GM21619 (cell line): Measurements from ENCODE around the gene MRPL38.

ENCODE experiments used
- ATAC-seq: cut with Tn5 transposase; IDR thresholded peaks from one replicate; pipeline ENCODE4 v1.9.1; 2021; ENCODE audit not compliant: unreplicated experiment

MRPL38 gene

DNA sequence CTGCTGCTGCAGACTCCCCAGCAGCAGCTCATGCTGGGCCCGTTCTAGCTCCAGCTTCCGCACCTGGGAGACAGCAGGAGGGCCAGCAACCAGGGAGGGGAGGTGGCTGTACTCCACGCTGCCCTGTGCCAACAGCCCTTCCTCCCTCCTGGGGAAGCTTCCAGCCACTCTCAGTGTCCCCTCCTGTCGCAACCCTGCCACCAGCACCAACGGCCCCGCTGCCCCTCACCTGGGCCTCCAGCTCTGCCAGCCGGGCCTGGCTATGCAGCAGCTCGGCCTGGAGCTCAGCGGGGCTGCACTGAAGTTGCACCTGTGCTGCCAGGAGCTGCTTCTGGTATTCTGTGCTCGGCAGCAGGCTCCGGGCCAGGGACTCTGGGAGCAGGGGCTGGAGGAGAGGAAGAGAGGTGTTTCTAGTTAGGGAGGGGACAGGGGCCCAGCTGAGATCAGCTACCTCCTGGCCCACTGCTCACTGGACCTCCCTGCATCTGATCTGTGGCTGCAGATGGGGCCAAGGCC is 15.4 kb upstream of the MRPL38 start:
- no peak for ATAC-seq

DNA sequence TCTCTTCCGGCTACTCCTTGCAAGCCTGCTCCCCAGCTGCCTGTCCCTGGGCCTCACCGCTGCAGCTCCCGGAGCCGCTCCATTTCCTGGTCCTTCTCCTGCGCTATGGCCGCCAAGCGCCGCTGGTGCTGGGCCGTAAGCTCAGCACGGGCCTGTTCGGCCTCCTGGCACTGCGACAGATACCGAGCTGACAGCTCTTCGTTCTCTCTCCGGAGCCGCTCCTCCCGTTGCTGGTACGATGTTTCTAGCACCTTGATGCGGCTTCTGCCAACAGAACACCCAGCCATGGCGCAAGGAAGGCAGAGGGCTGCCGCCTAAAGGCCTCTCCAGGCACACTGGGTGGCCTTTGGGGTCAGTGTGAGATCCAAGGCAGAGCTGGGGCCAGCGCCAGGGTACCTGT is 14.9 kb upstream of the MRPL38 start:
- ATAC-seq, result no peak

DNA sequence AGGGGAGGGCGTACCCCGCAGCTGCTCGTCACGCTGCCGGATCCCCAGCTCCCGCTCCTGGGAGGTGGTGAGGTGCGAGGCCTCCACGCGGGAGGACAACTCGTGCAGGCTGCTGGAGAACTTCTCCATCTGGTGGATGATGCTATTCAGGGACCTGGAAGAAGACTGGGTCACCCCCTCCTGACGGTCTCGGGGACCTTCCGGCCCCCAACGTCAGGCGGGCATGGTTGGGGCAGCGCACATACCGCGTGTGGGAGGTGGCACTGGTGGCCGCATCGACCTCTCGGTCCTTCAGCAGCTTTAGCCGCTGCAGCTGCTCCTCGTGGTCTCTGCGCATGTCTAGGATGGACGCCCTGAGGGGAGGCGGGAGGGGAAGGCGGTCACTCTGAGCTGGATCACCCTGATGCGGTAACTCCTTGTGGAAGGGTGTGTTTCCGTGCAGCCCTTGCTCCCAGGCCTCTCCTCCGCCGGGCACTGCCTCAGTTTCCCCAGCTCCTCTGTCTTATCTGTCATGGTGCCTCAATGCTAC is 13.3 kb upstream of the MRPL38 start:
- ATAC-seq, result no peak

DNA sequence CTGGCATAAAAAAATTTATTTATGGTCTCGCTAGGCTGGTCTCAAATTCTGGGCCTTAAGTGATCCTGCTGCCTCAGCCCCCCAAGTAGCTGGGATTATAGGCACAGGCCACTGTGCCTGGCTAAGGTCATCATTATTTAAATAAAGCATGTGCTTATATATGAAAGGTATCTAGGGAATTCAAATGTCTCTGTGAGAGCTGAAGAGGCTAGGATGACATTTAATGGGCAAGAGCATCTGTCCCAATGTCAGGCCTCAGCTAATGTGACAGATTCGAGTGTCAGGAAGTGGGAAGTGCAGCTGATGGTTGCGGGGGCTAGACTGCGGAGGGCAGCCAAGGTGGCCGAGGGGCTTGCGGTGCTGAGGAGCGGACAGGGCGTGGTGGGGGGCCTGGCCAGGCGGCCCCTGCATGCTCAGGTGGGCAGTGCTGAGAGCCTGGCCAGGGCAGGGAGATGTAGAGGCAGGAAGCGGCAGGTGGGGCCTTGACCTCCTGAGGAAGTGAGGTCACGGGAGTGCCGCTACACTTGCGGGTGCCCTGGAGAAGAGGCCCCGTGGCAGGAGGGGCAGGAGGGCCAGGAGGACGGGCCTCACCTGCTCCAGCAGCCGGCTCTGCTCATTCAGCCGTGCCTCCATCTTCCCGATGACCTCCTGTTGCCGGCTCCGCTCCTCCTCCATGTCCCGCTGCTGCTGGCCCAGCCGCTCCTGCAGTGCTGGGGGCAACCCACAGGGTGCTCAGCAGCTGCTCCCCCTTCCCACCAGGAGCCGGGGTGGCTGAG is 12.6 kb upstream of the MRPL38 start:
- ATAC-seq, result no peak

DNA sequence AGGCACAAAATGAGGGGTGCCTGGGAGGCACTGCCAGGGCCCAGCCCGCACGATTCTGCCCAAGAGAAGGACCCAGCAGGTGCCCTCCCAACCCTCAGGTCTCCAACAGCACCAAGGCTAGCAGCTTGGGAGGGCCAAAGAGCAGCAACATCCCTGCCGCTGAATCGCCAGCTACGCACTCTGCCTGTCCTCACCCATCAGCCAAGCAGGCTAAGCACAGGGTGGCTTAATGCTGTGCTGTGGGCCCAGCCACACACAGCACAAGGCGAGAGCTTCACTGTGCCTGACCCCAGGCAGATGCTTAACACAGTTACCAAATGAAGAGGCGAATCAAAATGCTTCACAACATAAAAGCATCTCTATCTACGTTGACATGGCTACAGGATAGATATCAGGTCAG is 10.6 kb upstream of the MRPL38 start:
- no peak for ATAC-seq

DNA sequence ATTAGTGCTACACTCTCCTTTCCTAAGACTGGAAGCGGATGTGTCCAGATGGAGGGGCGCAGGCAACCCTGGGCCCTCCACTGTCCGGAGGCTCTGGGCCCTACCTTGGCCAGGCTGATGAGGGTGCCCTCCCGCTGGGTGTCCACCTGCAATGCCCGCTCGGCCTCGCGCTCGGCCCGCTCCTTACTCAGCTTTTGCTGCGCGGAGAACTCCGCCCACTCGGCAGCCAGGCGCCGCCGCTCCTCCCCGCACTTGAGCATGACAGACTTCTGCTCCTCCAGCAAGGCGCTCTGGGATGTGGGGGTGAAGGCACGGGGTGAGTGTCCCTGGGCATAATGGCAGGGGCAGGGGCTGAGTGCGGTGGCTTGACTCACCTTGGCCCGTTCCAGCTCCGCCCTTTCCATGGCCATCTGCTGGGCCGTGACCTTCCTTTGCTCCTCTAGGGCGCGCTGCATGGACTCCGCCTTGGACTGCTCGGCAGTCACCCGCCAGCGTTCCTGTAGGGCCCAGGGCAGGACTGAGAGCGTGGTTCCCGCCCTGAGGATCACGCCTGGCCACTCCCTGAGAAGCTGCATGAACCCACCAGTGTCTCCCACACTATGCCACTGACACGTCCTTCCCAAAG is 10.1 kb upstream of the MRPL38 start:
- no peak for ATAC-seq

DNA sequence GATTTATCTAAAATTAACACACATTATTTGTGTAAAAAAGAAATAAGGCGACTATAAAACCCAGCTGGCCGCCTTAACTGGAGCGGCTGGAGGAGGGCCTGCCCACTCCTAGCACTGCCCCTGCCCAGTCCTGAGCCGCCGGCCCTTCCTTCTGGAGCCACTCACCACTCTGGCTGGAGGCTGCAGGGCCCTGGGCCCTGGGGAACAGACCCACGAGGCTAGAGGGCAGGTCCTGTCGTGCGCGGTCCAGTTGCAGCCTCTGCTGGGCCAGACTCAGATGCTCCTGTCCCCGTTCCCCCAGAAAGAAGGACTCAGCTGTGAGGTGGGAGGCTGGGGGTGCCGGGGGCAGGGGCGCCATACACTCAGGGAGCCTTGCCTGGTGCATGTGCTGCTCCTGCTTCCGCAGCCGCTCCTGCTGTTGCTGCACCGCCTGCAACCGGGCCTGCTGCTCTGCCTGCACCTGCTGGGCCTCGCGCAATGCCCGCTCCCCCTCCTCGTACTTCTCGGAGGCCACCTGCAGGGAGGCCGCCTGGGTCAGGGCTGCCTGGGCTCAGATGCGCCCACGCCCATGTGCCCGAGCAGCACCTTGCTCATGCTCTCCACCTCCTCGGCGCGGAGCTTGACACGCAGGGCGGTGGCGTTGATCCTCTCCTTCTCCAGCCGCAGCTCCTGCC is 9.0 kb upstream of the MRPL38 start:
- no peak for ATAC-seq

DNA sequence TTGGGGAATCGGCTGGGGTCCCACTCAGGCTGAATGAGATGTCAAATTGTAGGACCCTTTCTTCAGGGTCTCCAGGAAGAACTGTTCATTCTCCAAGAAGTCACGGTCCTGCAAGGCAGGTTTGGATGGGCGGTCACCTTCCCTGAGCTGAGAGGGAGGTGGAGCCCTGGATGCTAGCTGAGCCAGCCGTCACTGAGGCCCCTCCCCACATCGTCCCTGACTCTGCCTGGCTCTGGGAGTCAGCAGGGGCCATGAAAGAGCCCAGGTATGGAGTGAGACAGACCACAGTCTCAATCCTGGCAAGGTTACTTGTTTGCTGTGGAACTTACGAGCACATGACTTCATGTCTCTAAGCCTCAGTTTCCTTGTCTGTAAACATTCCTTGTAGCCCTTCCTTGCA is 6.0 kb upstream of the MRPL38 start:
- ATAC-seq, result no peak

DNA sequence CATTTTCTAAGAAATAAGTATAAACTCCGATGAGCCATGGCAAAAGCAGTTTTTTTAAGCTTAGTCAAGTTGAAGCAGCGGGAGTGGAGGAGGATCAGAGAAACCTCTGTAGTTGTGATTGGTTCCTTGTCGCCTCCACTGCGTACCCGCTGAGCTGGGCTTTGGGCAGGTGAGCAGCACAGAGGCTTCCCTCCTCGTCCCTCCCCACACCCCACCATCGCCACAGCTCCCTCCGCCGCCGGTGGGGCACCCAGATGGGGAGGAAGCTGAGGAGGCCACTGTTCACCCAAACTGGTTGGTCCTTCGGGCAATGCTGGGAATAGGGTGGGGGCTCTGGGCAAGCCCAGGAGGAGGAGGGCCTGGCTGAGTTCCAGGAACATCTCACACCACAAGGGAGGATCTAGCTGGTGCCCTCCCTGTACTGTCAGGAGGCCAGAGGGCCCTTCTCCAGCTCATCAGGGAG is 5.2 kb upstream of the MRPL38 start:
- ATAC-seq, result no peak

DNA sequence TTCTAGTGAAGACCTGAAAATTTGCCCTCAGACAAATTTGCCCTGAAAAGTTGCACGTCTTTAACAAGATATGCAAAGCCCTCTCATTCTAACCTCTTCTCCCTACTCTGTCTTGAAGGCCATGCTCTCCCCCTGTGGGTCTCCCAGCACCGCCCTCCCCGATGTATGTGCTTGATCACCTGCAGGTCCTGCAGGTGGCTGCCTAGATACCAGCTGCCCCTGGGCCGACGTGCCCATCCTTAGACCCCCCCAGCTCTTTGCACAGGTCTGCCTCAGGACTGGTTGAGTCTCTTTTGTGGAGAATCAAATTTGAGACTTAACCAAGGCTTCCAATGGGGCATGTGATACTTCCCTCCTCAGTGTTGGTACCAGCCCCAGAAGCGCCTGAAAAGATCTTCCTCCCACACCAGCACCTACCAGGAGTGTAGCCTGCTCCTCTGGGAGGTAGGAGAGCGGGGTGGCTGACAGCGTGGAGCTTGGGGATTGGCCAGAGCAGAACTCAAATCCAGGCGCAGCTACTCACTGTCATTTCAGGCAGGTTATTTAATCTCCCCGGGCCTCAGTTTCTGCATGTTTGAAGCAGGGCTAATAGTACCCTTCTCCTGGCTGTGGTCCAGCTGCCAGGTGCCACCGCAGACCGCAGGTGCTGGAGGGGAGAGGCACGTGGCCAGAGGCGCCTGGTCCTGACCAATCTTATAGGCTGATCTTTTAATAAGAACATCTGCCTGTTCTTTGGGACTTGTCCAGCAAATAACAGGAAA is 4.5 kb upstream of the MRPL38 start:
- no peak for ATAC-seq

DNA sequence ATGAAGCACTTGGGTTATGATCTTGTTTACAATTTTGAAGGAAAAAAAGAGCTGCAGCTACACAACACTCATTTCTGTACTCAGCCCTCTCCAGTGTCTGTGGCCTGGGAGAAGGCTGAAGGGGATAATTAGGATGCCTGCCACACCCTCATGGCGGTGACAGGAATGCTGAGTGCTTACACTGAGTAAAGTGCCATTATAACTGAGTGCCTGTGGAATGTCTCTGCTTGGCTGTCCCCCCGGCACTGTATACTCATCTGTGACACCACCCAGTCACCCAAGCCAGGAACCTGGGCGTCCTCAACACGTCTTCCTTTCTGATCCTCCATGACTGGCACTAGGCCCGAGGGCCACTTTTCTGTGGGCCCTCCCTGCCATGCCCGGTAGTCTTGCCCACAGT is 3.5 kb upstream of the MRPL38 start:
- ATAC-seq, result no peak

DNA sequence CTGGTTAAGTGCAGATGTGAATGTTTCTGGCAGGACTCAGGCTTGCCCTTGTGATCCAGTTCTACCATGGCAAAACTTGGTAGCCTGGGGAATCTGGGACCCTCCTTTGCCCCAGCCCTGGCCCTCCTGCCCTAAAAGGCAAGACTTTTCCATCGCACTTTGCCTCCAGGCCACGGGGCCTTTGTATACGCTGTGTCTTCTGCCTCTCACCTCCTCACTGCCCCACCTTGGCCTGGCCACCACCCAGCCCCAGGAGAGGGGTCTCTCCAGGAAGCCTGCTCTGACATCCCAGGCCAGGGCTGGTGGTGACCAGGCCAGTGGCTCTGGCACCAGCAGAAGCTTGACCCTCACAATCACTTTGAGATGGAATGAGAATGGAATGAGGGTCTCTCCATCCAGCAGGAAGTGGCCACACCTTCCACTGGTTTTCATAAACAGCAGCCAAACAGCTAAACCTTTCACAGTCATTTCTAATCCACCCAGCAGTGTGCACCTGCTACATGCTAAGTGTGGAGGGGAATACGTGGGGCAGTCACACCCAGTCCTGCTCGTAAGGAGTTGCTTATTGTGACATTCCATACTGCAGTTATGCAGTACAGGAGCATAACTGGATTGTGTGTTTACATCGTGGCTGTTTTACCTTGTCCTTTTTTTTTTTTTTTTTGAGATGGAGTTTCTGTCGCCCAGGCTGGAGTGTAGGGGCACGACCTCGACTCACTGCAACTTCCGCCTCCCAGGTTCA is 1.6 kb upstream of the MRPL38 start:
- ATAC-seq, result no peak

DNA sequence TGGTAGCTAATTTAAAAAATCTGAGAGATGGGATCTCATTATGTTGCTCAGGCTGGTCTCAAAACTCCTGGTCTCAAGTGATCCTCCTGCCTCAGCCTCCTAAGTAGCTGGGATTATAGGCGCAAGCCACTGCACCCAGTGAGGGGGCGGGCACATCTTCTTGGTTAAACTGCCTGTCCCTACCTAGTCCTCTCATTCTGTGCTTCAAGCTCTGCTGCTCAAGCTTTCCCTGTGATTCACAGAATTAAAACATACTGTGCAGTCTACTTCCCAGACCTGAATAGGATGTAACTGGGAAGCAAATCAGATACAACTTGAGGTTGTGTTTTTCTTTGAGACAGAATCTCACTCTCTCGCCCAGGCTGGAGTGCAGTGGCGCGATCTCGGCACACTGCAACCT is 2.3 kb downstream of the MRPL38 start:
- ATAC-seq, result no peak

DNA sequence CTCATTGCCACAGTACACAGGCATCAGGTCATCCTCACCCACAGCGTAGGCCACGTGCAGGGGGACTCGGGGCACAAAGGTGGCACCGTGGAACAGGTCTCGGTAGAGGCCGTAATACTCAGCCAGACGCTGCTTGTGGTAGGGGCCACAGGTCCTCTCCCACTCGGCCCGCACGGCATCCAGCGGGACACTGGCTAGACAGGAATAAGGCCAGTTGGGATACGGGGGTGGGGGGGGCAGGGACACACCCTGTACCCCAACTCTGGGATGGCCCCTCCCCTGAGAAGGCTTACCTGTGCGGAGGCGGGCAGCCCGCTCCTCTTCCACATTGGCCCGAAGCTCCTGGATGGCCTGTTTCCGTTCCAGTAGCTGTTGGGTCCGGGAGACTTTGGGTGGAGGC is 3.0 kb downstream of the MRPL38 start:
- ATAC-seq, result no peak

DNA sequence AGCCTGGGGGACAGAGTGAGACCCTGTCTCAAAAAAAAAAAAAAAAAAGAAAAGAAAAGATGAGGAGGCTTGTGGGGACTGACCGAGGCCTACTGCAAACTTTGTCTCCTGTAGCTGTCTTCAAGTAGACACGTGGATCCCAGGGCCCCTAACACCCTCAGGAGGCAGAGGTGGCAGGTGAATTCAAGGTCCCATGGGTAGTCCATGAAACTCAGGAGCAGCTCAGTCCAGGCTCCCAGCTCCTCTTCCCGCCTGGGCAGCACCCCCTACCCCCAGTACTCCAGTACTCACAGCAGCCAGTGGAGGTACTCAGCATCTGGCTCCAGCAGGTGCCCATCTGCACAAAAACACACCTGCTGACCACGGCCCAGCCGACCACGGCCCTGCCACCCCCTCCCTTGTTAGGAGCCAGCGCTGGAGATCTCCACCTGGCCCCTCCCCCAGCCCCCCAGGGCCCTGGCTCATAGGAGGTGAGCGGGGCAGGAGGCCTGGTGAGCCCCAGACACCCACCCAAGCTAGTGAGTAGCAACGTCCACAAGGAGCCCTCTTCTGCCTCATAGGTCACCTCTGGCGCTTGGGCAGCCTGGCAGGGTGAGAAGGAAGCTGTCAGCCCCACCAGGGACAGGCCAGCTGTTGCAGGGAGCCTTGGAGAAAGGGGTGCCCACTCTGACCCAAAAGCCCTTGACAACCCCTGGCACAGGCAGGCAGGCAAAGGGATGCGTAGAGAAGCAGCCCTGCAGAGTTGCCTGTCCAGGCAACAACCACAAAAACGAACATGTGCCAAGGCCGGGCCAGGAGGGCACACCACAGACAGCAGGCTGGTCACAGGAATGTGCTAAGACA is 3.8 kb downstream of the MRPL38 start:
- no peak for ATAC-seq

DNA sequence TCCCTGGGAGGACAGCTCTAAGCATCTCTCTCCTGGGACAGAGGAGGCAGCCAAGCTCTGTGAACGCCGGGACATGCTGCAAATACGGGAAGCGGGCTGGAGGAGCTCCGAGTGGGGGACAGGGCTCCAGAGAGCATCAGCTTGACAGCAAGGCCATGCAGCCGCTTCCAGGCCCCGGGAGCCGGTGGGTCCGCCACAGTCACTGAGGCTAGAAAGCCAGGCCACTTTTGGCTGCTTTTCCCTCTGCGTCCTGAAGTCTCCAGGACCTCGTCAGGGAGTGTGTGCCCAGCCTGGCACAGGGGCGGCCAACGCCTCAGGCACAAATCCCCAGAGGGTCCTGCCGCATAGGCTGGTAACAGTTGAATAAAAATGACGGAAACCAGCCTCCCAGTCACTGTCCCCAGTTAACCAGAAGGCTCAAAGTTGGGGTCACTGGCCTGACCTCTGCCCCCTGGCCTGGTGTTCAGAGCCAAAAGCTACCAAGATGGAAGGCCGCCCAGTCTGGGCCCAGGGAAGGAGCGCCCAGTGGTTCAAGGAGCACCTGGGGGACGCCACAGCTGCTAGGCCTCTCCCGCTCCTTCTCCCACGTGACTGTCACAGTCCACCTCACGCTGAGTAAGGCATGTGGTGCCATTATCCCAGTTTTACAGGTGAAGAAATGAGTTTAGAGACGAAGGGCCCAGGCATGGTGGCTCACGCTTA is 4.8 kb downstream of the MRPL38 start:
- ATAC-seq, result no peak

DNA sequence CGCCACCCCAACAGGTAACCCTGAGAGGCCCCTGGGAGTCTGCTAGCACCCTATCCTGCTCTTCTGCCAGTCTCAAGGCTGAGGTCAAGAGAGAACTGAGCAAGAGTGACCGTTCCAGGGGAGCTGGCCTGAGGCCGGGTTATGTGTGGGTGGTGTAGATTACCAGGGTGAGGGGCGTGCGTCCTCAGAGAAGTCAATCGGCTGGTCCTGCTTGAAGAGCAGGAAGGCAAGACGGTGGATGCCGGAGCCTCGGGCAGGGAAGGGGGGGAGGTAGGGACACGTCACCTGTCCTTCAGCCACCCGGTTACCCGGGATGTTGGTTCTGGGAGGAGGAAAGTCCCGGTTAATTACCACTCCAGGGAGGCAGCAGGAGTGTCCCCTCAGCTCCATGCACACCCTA is 5.3 kb downstream of the MRPL38 start:
- ATAC-seq, result no peak

DNA sequence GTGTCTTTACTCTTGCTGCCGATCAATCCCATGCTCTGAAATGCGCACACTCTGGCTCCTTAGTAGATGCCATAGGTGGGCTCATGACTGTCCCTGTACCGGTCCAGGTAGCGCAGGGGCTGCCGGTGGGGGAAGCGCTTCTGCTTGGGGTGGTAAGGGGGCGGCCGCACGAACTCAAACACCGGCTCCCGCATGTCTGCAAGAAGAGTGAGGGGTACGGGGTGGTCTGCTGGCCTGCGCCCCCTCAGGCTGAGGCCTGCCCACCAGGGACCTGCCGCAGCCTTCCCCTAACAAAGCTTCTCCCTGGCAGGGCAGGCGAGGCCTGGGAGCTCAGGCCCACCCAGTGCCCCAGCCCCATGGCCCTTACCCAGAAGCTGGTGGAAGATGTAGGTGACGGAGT is 5.9 kb downstream of the MRPL38 start:
- no peak for ATAC-seq

DNA sequence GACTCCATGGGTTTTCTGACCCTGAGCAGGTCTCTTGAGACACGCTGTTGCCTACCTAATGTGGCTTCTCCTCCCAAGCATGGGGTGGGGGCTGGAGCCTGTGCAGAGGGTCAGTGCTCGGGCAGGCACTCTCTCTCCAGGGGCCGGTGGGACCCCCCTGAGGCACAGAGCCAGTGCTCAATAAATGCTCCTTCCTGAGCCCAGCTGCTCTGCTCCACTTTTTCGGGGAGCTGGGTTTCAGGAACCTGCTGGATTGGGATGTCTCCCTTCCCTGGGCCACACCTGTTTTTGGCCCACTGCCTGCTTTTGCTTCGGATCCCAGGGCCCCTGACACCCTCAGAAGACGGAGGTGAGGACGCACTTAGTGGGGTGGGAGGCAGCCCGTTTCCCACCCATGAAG is 6.6 kb downstream of the MRPL38 start:
- ATAC-seq, result no peak
